M059J (cell line): ENCODE measurements around the gene WNT11. TPM values are rescaled to one million over a fixed set of nuclear protein-coding genes. Genes with fewer than 3 reads are reported as not detected.
"Not testable (repeated sequence)": the region's sequence is repeated elsewhere in the genome, so short reads cannot be mapped to it uniquely, and the experiment has no call there.

ENCODE experiments used
- DNase-seq: peaks from one replicate; pipeline ENCODE4 v3.0.0-alpha.2; 2012; ENCODE audit warnings: low read depth
- total RNA-seq: library from RNA; depleted of rRNA; stranded (reverse); fragments of >200 nt; shearing (Covaris generic); gene quantifications from 2 replicates; pipeline ENCODE4 v1.2.3, GENCODE V29; 2014

The WNT11 gene
- total RNA-seq, 1 experiment from 2014 or later, result 3.1 TPM

GRCh38 chr11:76203131-76203925, 3.0 kb downstream of the WNT11 start:
- DNase-seq, result no peak

DNA sequence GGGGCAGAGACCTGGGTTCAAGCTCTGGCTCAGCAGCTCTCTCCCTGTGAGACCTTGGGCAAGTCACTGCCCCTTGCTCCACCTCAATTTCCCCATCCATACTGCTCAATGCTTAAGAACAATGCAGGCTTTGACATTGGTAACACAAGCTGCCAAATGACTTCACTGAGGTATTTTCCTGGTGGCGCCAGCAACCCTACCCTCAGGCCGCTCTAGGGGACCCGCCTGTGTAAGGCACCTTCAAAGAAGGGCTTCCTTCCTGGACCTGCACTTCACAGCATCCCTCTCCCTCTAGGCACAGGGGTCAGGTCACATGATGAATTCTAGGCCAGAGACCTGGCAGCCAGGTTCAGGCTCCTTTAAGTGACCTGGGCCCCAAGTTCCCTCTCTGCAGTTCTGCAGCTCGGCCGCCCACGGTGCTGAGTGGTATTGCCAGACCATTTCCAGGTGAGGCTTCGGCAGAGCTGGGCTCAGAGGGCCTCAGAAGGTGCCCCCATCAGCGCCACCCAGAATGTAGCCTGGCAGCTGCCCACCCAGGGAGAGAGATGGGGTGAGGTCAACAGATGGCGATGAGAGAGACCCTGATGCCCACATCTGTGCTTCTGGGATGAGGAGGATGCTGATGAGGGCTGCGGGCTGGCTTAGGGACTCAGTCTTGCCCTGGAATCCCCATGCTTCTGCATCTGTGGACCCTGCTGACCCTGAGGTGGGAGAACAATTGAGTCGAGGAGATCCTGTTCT, 4.5 kb downstream of the WNT11 start:
- no peak for DNase-seq

GRCh38 chr11:76201056-76201455, 5.2 kb downstream of the WNT11 start:
- DNase-seq, result no peak

DNA sequence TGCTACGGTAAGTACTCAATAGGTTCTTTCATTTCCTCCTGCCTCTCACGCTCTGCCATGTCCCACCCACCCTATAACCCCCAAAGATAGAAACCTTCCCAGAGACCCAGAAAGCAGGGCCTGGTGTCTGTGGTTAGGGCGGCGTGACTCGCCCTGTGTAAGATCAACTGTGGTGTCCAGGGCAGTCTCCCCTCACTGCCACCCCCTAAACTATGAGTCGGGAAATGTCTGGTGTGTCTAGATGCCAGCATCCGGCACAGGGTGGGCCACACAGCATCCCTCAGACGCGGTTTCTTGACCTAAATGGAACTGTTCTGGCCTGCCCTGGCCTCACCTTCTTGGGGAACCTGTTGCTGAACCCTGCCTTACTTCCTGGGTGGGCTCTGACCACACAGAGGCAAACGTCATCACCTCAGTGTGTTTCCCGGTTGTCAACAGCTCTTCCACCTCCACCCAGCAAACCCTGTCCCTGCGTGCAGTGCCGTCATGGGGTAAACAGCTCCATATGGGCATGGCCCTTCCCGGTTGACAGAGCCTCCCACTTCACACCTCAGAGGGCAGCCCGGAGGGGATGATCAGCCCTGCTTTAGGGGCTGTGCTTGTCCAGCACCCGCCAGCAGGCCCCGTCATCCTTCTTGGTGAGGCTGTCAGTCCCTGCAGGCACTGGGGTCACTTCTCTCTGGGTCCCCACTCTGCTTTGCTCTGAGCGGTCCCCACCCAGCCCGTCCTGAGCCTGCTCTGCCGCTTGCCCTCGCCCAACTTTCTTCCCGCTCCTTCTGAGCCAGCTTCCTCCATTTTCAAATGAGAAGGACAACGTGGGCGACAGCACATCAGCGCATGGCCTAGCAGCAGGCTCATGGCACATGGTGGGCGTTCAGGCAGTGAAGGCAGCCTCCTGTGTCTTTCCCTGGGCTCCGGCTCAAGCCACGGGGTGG, 6.0 kb downstream of the WNT11 start:
- no peak for DNase-seq

- DNase-seq, result not testable (repeated sequence)
These were observed 7.6 kb downstream of the WNT11 start for GRCh38 chr11:76198691-76199090.

DNA sequence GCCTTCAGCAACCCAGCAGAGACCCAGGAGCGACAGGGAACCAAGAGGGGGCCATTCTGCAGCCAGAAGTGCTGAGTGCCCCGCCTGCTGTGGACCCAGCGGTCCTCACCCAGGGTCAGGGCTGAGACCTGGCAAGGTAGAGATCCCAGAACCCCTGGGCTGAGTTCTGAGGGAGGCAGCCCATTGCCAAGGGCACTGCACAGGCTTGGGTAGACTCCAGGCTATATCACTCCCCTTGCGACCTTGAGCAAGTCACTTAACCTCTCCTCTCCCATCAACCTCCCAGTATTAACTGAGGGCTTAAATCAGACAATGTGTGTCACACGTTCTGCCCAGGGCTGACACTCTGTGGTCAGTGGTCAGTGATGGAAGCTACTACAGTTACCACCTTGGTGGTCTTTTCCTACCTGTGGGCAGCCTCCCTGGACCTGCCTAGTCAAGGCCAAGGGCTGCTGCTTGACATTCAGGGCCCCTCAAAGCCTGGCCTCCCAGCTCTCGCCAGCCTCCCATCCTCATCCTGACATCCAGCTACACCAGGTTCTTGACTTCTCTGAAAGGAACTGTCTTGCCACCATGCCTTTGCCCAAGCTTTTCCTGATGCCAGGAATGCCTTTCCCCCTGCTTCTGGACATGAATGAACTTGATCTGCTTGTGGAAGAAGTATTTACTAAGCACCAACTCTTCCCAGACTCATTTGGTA, 8.2 kb downstream of the WNT11 start:
- no peak for DNase-seq

DNA sequence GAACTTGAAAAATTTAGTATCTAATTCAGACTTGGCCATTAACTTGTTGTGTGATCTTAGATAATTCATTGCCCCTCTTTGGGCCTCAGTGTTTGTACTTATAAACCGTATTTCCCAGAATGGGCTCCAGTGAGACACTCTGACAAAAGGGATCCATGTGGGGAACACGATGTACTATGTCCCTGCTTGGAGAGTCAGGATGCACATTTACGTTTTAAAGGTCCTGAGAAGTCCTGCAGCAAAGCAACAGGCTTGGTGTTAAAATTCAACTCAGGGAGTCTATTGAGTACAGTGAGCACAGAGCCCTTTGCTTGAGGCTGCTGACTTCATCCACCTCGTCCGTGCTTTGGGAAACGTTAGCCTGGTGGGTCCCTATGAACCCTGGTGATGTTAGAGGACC, 9.0 kb downstream of the WNT11 start:
- no peak for DNase-seq

DNA sequence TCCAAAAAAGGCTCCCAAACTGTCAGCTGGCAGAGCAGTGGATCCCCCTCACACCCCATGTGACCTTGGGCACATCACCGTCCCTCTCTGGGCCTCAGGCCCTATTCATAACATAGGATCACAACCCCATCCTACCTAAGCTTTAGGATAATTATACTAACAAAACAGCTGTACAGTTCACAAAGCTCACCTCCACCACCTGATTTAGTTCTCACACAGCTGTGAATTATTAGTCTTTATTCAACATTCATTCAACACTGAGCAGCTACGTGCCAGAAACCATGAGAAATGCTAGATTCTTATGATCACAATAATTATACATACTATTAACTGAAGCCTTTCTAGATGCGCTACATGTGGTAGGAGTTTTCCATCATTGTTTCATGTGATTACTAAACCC, 9.5 kb downstream of the WNT11 start:
- no peak for DNase-seq

- no peak for DNase-seq
These were observed 11.2 kb downstream of the WNT11 start for GRCh38 chr11:76194872-76195668.

- DNase-seq, result no peak
These were observed 13.1 kb downstream of the WNT11 start for GRCh38 chr11:76193219-76193618.

- DNase-seq, result no peak
These were observed 15.9 kb downstream of the WNT11 start for GRCh38 chr11:76190376-76190775.

DNA sequence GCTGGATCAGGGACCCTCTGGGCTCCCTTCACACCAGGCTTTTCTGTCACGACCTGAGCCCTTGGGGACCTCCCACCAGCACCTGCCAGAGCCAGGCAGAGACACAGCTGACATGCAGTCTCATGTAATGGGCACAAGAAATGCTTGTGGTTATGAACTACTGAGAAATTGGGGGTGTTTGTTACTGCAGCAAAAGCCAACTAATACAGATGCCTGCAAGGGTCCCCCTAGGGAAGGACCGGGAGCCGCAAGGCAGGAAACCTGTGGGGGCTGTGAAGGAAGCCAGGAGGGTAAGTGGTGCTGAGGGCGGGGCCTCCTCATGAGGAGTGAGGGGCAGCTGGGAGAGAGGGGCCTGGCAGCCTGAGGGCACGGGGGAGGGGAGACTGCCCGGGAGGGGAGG, 16.6 kb downstream of the WNT11 start:
- no peak for DNase-seq

DNA sequence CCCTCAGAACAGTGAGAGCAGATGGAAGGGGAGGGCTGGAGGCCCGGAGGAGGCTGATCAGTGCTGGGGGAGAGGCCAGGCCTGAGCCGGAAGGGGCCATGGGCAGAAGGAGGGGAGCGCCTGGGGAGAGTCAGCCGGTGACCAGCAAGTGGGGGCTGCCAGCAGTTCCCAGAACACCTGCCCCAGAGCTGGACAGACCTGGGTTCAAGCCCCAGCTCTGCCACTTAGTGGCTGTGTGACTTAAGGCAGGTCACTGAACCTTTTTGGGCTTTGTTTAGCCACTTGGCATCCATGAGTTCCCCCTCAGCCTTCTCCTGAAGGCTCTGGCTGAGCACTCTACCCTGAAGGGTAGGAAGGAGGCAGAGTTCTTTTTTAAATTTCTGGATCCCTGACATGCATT, 17.4 kb downstream of the WNT11 start:
- no peak for DNase-seq

GRCh38 chr11:76186776-76187279, 19.5 kb downstream of the WNT11 start:
- no peak for DNase-seq

DNA sequence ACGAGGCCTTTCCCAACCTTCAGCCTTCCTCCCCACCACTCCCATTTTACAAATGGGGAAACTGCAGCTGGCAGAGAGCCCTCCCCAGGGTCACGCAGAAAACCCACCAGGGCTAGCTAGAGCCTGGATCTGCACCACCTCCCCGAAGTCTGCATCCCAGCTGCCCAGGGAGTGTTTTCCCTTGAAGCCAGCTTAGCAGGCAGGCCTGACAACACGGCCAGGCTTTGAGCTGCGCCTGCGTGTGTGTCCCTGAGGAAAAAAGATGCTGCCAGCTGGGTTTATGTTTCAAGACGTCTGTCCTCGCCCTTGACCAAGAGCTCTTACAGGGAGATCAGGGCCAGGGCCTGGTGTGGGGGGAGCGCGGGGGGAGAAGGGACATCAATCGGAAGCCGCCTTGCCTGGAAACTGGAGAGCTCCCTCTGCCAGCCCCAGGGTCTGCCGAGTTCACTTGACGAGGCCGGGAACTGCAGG, 20.3 kb downstream of the WNT11 start:
- no peak for DNase-seq

DNA sequence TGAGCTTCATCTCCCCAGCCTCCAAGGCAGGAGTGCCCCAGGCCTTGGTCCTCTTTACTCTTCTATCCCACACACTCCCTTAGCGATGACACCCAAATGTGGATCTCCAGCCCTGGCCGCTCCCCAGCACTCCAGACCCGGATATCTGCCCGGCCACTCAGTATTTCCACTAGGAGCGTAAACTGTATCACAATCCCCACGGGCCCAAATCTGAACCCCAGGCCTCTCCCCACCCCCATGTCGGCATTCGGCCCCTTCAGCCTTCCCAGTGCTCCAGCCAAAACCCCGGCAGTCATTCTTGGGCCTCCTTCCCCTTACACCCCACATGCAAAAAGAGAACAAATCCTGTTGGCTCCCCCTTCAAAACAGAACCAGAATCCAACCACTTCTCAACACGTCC, 20.8 kb downstream of the WNT11 start:
- no peak for DNase-seq

DNA sequence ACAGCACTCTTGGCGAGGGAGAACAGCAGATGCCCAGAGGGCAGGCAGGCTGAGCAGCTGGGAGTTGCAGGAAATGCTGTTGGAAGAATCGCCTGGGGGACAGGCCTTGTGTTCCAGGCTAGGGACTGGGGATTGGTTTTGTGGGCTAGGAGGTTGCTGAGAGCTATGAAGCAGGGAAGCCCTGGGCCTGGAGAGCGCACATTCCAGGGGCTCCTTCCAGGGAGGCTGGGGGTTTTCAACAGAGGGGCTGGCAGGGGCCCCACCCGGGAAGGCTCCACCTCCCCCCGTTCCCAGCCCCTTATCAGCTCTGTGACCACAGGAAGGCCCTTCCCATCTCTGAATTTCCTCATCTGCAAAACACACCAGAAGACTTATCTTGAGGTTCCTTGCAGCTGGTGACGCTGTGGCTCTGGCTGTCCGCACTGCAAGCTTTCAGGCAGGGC, 21.7 kb downstream of the WNT11 start:
- peak; percentile 65 for DNase-seq

GRCh38 chr11:76181371-76181770, 24.9 kb downstream of the WNT11 start:
- no peak for DNase-seq

GRCh38 chr11:76179147-76179546, 27.2 kb downstream of the WNT11 start:
- no peak for DNase-seq

- no peak for DNase-seq
These were observed 29.0 kb downstream of the WNT11 start for GRCh38 chr11:76177250-76177686.
